Effector memory CD8-positive, alpha-beta T cell (primary cell): ENCODE measurements around the gene SAT2.
"Not testable (repeated sequence)": the region's sequence is repeated elsewhere in the genome, so short reads cannot be mapped to it uniquely, and the experiment has no call there.

ENCODE experiments used
- ATAC-seq: fragments of 150-1000 bp; cut with Tn5 transposase; replicated peaks from 2 replicates; pipeline ENCODE4 v1.10.0; 2021; ENCODE audit warnings: mild to moderate bottlenecking, moderate library complexity
- DNase-seq, 3 experiments: peaks; one replicate each; pipeline ENCODE4 v3.0.0; 2021
- H3K27ac Mint-ChIP-seq, 2 donors: one replicate each; pipeline ENCODE4 v1.8.0; 2022; ENCODE audit warnings: mild to moderate bottlenecking in 2 of 2, mixed read lengths in 2 of 2, moderate library complexity in 2 of 2
- H3K27me3 Mint-ChIP-seq, 2 donors: one replicate each; pipeline ENCODE4 v1.8.0; 2022; ENCODE audit warnings: mixed read lengths in 2 of 2
- H3K36me3 Mint-ChIP-seq: one replicate; pipeline ENCODE4 v1.8.0; 2022; ENCODE audit warnings: mild to moderate bottlenecking, moderate library complexity, mixed read lengths; ENCODE audit not compliant: insufficient read depth
- H3K4me1 Mint-ChIP-seq, 2 donors: one replicate each; pipeline ENCODE4 v1.8.0; 2022; ENCODE audit warnings: low read depth in 2 of 2, mixed read lengths in 2 of 2
- H3K4me3 Mint-ChIP-seq, 2 donors: one replicate each; pipeline ENCODE4 v1.8.0; 2022; ENCODE audit warnings: mild to moderate bottlenecking in 2 of 2, mixed read lengths in 2 of 2, moderate library complexity in 2 of 2
- H3K9me3 Mint-ChIP-seq, 2 donors: one replicate each; pipeline ENCODE4 v1.8.0; 2022; ENCODE audit warnings: mixed read lengths in 2 of 2

Gene SAT2

DNA sequence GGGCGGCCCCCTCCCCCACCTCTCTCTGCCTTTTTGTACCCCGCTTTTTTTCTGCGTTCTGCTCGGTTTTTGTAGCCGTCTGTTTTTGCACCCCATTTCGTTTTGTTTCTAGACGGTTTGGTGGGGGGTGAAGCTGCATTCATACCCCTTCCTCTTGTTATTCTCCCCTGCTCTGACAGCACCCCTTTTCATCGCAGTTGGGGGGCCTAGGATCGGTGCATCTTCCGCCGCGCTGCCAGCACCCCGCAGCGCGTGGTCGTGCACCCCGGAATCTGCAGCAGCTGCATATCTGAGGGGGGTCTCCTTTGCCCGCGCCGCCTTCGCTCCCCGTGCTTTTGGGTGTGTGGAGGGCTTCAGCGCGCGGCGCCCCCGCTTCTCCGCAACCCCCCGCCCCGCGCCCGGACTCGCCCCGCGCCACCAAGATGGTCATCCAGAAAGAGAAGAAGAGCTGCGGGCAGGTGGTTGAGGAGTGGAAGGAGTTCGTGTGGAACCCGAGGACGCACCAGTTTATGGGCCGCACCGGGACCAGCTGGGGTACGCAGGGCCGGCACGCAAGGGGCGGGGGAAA lies 23.6 kb upstream of the SAT2 start:
- H3K36me3 Mint-ChIP-seq = peaks cover 2% of the 10 kb centered on the region
- H3K27me3 Mint-ChIP-seq = peaks cover 54 to 70% of the 10 kb centered on the region in 2 donors
- H3K4me3 Mint-ChIP-seq = peak overlapping the region; percentile 79 to 88

GRCh38 chr17:7650509-7651096 lies 23.0 kb upstream of the SAT2 start, which contains the start of gene ATP1B2:
Gene ATP1B2 (plus strand): TSS chr17:7650926. CDS start chr17:7651519, 593 bp downstream.
- H3K27me3 Mint-ChIP-seq = peaks cover 58 to 75% of the 10 kb centered on the region in 2 donors
- peak within 1 kb of the TSS; percentile 79 to 88 for H3K4me3 Mint-ChIP-seq
- peak; percentile 54 to 64 (median 60) for DNase-seq
- peak within 1 kb of the TSS; percentile 14 to 86 for H3K27ac Mint-ChIP-seq
- peak; percentile 91 for ATAC-seq
- peaks cover 14 to 15% of the 10 kb centered on the region in 2 donors for H3K4me1 Mint-ChIP-seq
- H3K9me3 Mint-ChIP-seq = no peaks in the 10 kb centered on the region
- H3K36me3 Mint-ChIP-seq = peaks cover 2% of the 10 kb centered on the region

More for the DNA sequence above, 23.6 kb upstream of the SAT2 start:
- ATAC-seq (peak; percentile 14), DNase-seq (no peak)
- peak overlapping the region in 1 of 2 donors; percentile 86 for H3K27ac Mint-ChIP-seq
- H3K4me1 Mint-ChIP-seq = peaks cover 14 to 15% of the 10 kb centered on the region in 2 donors
- no peaks in the 10 kb centered on the region for H3K9me3 Mint-ChIP-seq

DNA sequence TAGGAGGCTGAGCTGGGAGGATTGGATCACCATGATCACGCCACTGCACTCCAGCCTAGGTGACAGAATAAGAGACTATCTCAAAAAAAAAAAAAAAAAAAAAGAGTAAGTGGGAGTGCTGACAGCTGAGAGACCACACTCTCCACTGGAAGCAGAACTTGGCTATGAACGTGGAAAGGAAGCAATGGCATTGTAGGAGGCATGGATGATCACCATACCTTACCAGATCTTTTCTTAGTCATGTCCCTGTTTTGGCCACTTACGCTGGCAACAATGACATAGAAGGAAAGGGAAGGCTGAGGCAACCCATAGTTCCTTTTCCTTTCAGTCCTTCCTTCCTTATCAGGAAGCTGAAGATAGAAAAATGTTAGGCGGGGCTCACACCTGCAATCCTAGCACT lies 19.4 kb upstream of the SAT2 start:
- H3K27ac Mint-ChIP-seq = no peak overlapping the region
- no peak overlapping the region for H3K4me3 Mint-ChIP-seq
- DNase-seq (no peak), ATAC-seq (no peak)
- peaks cover 14 to 15% of the 10 kb centered on the region in 2 donors for H3K4me1 Mint-ChIP-seq
- no peaks in the 10 kb centered on the region for H3K9me3 Mint-ChIP-seq
- H3K36me3 Mint-ChIP-seq = no peaks in the 10 kb centered on the region
- H3K27me3 Mint-ChIP-seq = peaks cover 42 to 70% of the 10 kb centered on the region in 2 donors

GRCh38 chr17:7646457-7646856 lies 18.8 kb upstream of the SAT2 start:
- ATAC-seq (no peak), DNase-seq (no peak)
- no peak overlapping the region for H3K4me3 Mint-ChIP-seq
- H3K36me3 Mint-ChIP-seq = no peaks in the 10 kb centered on the region
- no peaks in the 10 kb centered on the region for H3K9me3 Mint-ChIP-seq
- no peak overlapping the region for H3K27ac Mint-ChIP-seq
- H3K27me3 Mint-ChIP-seq = peaks cover 41 to 70% of the 10 kb centered on the region in 2 donors
- peaks cover 14 to 15% of the 10 kb centered on the region in 2 donors for H3K4me1 Mint-ChIP-seq

- no peak for ATAC-seq
- no peak overlapping the region for H3K27ac Mint-ChIP-seq
- H3K9me3 Mint-ChIP-seq = no peaks in the 10 kb centered on the region
- no peaks in the 10 kb centered on the region for H3K36me3 Mint-ChIP-seq
- peaks cover 25 to 53% of the 10 kb centered on the region in 2 donors for H3K27me3 Mint-ChIP-seq
- H3K4me1 Mint-ChIP-seq = peaks cover under 1 to 2% of the 10 kb centered on the region in 2 donors
- DNase-seq = no peak
- H3K4me3 Mint-ChIP-seq = no peak overlapping the region
These were observed 17.2 kb upstream of the SAT2 start for GRCh38 chr17:7644775-7645174.

DNA sequence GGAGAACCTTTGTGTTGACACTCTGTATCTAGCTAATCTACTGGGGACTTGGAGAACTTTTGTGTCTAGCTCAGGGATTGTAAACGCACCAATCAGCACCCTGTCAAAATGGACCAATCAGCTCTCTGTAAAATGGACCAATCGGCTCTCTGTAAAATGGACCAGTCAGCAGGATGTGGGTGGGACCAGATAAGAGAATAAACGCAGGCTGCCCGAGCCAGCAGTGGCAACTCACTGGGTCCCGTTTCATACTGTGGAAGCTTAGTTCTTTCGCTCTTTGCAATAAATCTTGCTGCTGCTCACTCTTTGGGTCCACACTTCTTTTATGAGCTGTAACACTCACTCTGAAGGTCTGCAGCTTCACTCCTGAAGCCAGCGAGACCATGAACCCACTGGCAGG lies 14.0 kb upstream of the SAT2 start:
- DNase-seq, H3K9me3 Mint-ChIP-seq, ATAC-seq, H3K27ac Mint-ChIP-seq, H3K4me1 Mint-ChIP-seq, H3K36me3 Mint-ChIP-seq, H3K4me3 Mint-ChIP-seq: not testable (repeated sequence)
- H3K27me3 Mint-ChIP-seq = peaks cover 9 to 29% of the 10 kb centered on the region in 2 donors

- H3K4me3 Mint-ChIP-seq = no peak overlapping the region
- H3K36me3 Mint-ChIP-seq = no peaks in the 10 kb centered on the region
- H3K4me1 Mint-ChIP-seq = no peaks in the 10 kb centered on the region
- ATAC-seq (no peak), DNase-seq (no peak)
- H3K27ac Mint-ChIP-seq = no peak overlapping the region
- H3K27me3 Mint-ChIP-seq = peaks cover under 1 to 21% of the 10 kb centered on the region in 2 donors
- H3K9me3 Mint-ChIP-seq = no peaks in the 10 kb centered on the region
These were observed 13.2 kb upstream of the SAT2 start for GRCh38 chr17:7640783-7641182.

- no peak for DNase-seq
These were observed 8.5 kb upstream of the SAT2 start for GRCh38 chr17:7636163-7636562.

DNA sequence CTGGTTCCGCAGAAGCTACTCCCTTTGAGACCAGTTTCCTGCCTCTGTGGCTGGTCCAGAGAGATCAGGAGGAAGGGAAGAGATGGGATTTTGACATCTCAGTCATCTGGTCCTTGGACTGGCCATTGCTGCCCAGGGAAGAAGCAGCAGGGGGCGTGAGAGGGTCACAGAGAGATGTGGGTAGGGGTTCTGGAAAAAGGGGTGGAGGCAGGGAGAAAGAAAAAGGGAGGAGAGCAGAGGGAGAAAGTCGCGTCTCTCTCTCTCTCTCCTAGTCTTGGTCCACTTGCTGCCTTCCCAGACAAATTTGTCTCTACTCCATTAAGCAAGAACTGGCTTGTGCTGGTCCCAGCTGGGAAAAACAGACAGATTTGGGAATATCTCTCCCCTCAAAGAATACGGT lies 6.8 kb upstream of the SAT2 start:
- no peaks in the 10 kb centered on the region for H3K9me3 Mint-ChIP-seq
- DNase-seq (no peak), ATAC-seq (no peak)
- H3K4me3 Mint-ChIP-seq = no peak overlapping the region
- H3K27ac Mint-ChIP-seq = no peak overlapping the region
- peaks cover 0 to 7% of the 10 kb centered on the region in 2 donors for H3K27me3 Mint-ChIP-seq
- H3K4me1 Mint-ChIP-seq = no peaks in the 10 kb centered on the region
- no peaks in the 10 kb centered on the region for H3K36me3 Mint-ChIP-seq

More at GRCh38 chr17:7636163-7636562, 8.5 kb upstream of the SAT2 start:
- Mint-ChIP-seq H3K9me3 (no peaks in the 10 kb centered on the region), H3K4me1 (no peaks in the 10 kb centered on the region), H3K27me3 (peaks cover 0 to 7% of the 10 kb centered on the region in 2 donors), H3K4me3 (no peak overlapping the region), H3K27ac (peak overlapping the region in 1 of 2 donors; percentile 20), H3K36me3 (no peaks in the 10 kb centered on the region)
- ATAC-seq = no peak

- Mint-ChIP-seq H3K36me3 (no peaks in the 10 kb centered on the region), H3K4me1 (no peaks in the 10 kb centered on the region), H3K9me3 (no peaks in the 10 kb centered on the region), H3K27ac (no peak overlapping the region), H3K27me3 (peaks cover 0 to 7% of the 10 kb centered on the region in 2 donors), H3K4me3 (no peak overlapping the region)
- no peak for DNase-seq
- no peak for ATAC-seq
These were observed 5.5 kb upstream of the SAT2 start for GRCh38 chr17:7633093-7633492.

DNA sequence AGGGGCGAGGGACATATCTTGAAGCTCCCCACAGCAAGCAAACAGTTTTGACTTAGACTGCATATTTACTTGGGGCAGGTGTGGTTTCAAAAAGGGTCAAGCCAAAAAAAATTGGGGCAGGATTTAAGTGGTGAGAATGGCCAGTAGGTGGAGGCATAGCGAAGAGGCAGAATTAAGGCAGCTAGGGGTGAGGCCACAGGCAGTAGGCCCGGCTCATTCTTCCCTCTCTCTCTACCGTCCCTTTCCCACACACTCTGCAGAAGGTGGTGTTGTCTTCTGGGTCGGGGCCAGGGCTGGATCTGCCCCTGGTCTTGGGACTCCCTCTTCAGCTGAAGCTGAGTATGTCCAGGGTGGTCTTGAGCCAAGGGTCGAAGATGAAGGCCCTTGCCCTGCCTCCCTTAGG lies 4.9 kb upstream of the SAT2 start:
- Mint-ChIP-seq H3K4me3 (no peak overlapping the region), H3K4me1 (peaks cover 0 to under 1% of the 10 kb centered on the region in 2 donors), H3K27ac (peak overlapping the region in 1 of 2 donors; percentile 59), H3K27me3 (peaks cover 0 to 7% of the 10 kb centered on the region in 2 donors), H3K36me3 (no peaks in the 10 kb centered on the region), H3K9me3 (no peaks in the 10 kb centered on the region)
- ATAC-seq (no peak), DNase-seq (no peak)

DNA sequence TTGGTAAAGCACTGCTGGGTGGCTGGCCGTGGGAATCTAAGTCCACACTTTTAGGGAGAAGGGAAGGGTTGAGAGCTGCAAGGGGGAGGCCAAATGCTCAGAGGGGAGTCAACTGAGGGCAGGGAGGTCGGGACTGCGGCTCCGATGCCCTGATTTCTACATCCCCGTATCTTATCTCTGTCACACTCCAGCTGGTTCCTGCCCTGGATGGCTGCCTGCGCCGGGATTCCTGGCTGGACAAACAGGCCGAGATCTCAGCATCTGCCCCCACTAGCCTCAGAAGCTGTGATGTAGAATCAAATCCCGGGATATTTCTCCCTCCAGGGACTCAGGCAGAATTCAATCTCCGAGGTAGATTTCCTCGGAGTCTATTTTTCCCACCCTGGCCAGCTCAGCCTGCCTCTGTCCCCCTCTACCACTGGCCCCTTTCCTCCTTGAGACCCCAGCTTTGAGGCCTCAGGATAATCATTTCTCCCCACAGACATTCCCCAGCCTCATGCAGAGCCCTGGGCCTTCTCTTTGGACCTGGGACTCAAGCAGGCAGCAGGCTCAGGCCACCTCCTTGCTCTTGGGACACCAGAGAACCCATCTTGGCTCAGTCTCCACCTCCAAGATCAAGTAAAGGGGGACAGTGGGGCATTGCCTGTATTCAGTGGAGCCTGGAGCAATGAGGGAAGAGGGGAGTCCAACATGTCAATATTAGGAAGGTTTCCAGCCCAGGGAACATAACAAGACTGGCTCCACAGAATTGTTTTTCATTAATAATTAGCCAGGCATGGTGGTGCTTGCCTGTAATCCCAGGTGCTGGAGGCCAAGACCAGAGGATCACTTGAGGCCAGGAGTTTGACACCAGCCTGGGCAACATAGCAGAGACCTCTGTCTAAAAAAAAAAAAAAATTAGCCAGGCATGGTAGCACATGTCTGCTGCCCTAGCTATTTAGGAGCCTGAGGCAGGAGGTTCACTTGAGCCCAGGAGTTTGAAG lies 4.1 kb upstream of the SAT2 start:
- H3K27me3 Mint-ChIP-seq = peaks cover 0 to 7% of the 10 kb centered on the region in 2 donors
- H3K4me1 Mint-ChIP-seq = peaks cover 4 to 5% of the 10 kb centered on the region in 2 donors
- ATAC-seq = no peak
- peak overlapping the region in 1 of 2 donors; percentile 59 for H3K27ac Mint-ChIP-seq
- H3K4me3 Mint-ChIP-seq = no peak overlapping the region
- H3K9me3 Mint-ChIP-seq = no peaks in the 10 kb centered on the region
- no peaks in the 10 kb centered on the region for H3K36me3 Mint-ChIP-seq
- no peak for DNase-seq

DNA sequence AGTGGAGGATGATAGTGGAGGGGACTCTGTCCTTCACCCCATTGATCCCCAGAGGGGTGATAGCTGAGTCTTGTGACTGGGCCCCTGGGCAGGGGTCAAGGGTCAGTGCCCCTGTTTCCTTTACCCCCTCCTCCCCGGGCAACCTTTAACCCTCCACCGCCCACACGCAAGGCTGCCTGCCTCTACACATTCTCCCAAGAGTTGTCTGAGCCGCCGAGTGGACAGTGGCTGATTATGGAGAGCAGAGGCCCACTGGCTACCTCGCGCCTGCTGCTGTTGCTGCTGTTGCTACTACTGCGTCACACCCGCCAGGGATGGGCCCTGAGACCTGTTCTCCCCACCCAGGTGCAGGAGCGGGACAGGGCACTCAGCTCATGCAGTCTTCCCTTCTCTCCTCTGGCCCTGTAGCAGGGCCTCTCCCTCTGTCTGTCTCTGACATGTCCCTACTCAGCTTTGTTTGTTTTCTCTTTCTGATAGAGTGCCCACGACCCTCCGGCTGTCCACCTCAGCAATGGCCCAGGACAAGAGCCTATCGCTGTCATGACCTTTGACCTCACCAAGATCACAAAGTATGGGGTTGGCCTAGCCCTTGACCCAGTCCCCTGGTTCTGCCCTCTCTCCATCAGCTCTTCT lies 2.4 kb upstream of the SAT2 start, which contains the start of gene SHBG:
Gene SHBG, plus strand, starts transcription at position 197 of the 633 bp plus-strand sequence. Its CDS starts 38 bp downstream, at position 235.
- H3K27me3 Mint-ChIP-seq = peaks cover 0 to 7% of the 10 kb centered on the region in 2 donors
- H3K9me3 Mint-ChIP-seq = no peaks in the 10 kb centered on the region
- DNase-seq (no peak), ATAC-seq (no peak)
- H3K4me3 Mint-ChIP-seq = no peak within 1 kb of the TSS
- H3K36me3 Mint-ChIP-seq = peaks cover 5% of the 10 kb centered on the region
- H3K4me1 Mint-ChIP-seq = peaks cover 8 to 11% of the 10 kb centered on the region in 2 donors
- H3K27ac Mint-ChIP-seq = no peak within 1 kb of the TSS
